Neural cell (in vitro differentiated cells): ENCODE data around the gene SERAC1.

ENCODE experiments used
- CTCF ChIP-seq: fragments of 450-650 bp; IDR thresholded peaks from 2 replicates; pipeline ENCODE4 v1.5.1; 2014; ENCODE audit warnings: antibody characterized with exemption, mild to moderate bottlenecking, moderate library complexity; ENCODE audit not compliant: poor library complexity, severe bottlenecking
- EP300 ChIP-seq: fragments of 450-650 bp; conservative IDR thresholded peaks from 2 replicates; pipeline ENCODE4 v1.6.1; 2014; ENCODE audit warnings: antibody characterized with exemption, mild to moderate bottlenecking, moderate library complexity; ENCODE audit not compliant: poor library complexity, severe bottlenecking
- EZH2 ChIP-seq: fragments of 200-600, 300-800 bp; shearing (Covaris generic), sonication (generic); IDR thresholded peaks from 2 replicates; pipeline ENCODE4 v1.6.1; 2014; ENCODE audit warnings: antibody characterized with exemption, low read length, borderline replicate concordance, mild to moderate bottlenecking; ENCODE audit not compliant: insufficient read depth, poor library complexity, severe bottlenecking
- MXI1 ChIP-seq: fragments of 450-650 bp; conservative IDR thresholded peaks from 2 replicates; pipeline ENCODE4 v1.6.1; 2014; ENCODE audit warnings: antibody characterized with exemption, mild to moderate bottlenecking; ENCODE audit not compliant: poor library complexity, severe bottlenecking
- POLR2AphosphoS5 ChIP-seq: IDR thresholded peaks from 2 replicates; pipeline ENCODE4 v1.6.1; 2012
- RAD21 ChIP-seq: fragments of 450-650 bp; conservative IDR thresholded peaks from 2 replicates; pipeline ENCODE4 v1.6.1; 2014; ENCODE audit warnings: antibody characterized with exemption, mild to moderate bottlenecking, moderate library complexity
- TAF1 ChIP-seq: IDR thresholded peaks from 2 replicates; pipeline ENCODE4 v1.6.1; 2012; ENCODE audit warnings: low read depth

GRCh38 chr6:158069800-158070195 lies 98.3 kb downstream of the SERAC1 start:
- TF ChIP-seq POLR2AphosphoS5 = no peak
- no peak for TF ChIP-seq MXI1
- no peak for TF ChIP-seq EZH2
- no peak for TF ChIP-seq CTCF
- TF ChIP-seq TAF1 = no peak
- TF ChIP-seq EP300 = no peak
- no peak for TF ChIP-seq RAD21
